Keratinocyte (primary cell): ENCODE measurements around the gene SHC3. TPM values are rescaled to one million over a fixed set of nuclear protein-coding genes. Genes with fewer than 3 reads are reported as not detected.

Experiments used
- DNase-seq: peaks from one replicate; pipeline ENCODE4 v3.0.0-alpha.2; 2011; ENCODE audit warnings: low read depth, missing footprints, low spot score
- FAIRE-seq: peaks from 2 replicates; lab custom pipeline; 2011; peaks lifted over from hg19 to GRCh38; lab: Jason Lieb, UNC
- H2AFZ ChIP-seq: 2 replicates; pipeline ENCODE4 v1.6.0; 2012; ENCODE audit warnings: low read length, control low read depth, inconsistent platforms; ENCODE audit not compliant: control insufficient read depth
- H3K27ac ChIP-seq: 2 replicates; pipeline ENCODE4 v1.5.1; 2011; ENCODE audit warnings: low read length; ENCODE audit not compliant: control insufficient read depth, insufficient read depth
- H3K27me3 ChIP-seq: 3 replicates; pipeline ENCODE4 v1.6.0; 2011; ENCODE audit warnings: low read length; ENCODE audit not compliant: control insufficient read depth, insufficient read depth; ENCODE audit errors: extremely low read depth
- H3K36me3 ChIP-seq, 2 experiments: 2 replicates in 1 of 2; 3 replicates in 1 of 2; pipeline ENCODE4 v1.5.1; 2011; ENCODE audit warnings: low read length in 2 of 2, mild to moderate bottlenecking in 1 of 2; ENCODE audit not compliant: control insufficient read depth in 2 of 2, insufficient read depth in 2 of 2; ENCODE audit errors: extremely low read depth in 1 of 2
- H3K4me1 ChIP-seq: 3 replicates; pipeline ENCODE4 v1.5.1; 2011; ENCODE audit warnings: low read length; ENCODE audit not compliant: control insufficient read depth, insufficient read depth; ENCODE audit errors: extremely low read depth
- H3K4me2 ChIP-seq: 3 replicates; pipeline ENCODE4 v1.6.0; 2011; ENCODE audit warnings: low read depth, low read length; ENCODE audit not compliant: control insufficient read depth, insufficient read depth; ENCODE audit errors: extremely low read depth
- H3K4me3 ChIP-seq, 3 experiments: fragments of 200-600 bp in 1 of 3; sonication (generic) in 1 of 3; 2 replicates in 2 of 3; 3 replicates in 1 of 3; pipeline ENCODE4 v1.5.1; 2011 to 2016; ENCODE audit warnings: low read length in 3 of 3, mild to moderate bottlenecking in 3 of 3, control low read depth in 2 of 3, inconsistent platforms in 1 of 3, low read depth in 1 of 3, mixed read lengths in 1 of 3, mixed run types in 1 of 3, moderate library complexity in 1 of 3; ENCODE audit not compliant: control insufficient read depth in 2 of 3, insufficient read depth in 2 of 3; ENCODE audit errors: extremely low read depth in 1 of 3
- H3K79me2 ChIP-seq: 2 replicates; pipeline ENCODE4 v1.6.0; 2012; ENCODE audit warnings: low read length; ENCODE audit not compliant: control insufficient read depth, insufficient read depth
- H3K9ac ChIP-seq: 3 replicates; pipeline ENCODE4 v1.6.0; 2011; ENCODE audit warnings: low read length; ENCODE audit not compliant: control insufficient read depth, insufficient read depth; ENCODE audit errors: extremely low read depth
- H3K9me1 ChIP-seq: 3 replicates; pipeline ENCODE4 v1.6.0; 2011; ENCODE audit warnings: low read length; ENCODE audit not compliant: control insufficient read depth, insufficient read depth; ENCODE audit errors: extremely low read depth
- H3K9me3 ChIP-seq: 2 replicates; pipeline ENCODE4 v1.5.1; 2012; ENCODE audit warnings: low read depth, low read length; ENCODE audit not compliant: control insufficient read depth
- H4K20me1 ChIP-seq: 3 replicates; pipeline ENCODE4 v1.6.0; 2011; ENCODE audit warnings: low read length; ENCODE audit not compliant: control insufficient read depth, insufficient read depth; ENCODE audit errors: extremely low read depth
- EZH2 ChIP-seq: IDR thresholded peaks from one replicate; pipeline ENCODE4 v1.6.1; 2012; ENCODE audit warnings: inconsistent platforms, mild to moderate bottlenecking, low read length, moderate library complexity
- dilution Hi-C: fragments of 300-500 bp; cut with MboI; formaldehyde crosslinking; loops from one replicate; pipeline ENCODE4 v1.7.0; 2020; ENCODE audit warnings: low sequenced_read_pairs; ENCODE audit not compliant: extremely low pct_ligation_motif_present
- polyA plus RNA-seq, 5 experiments: library from polyadenylated mRNA; depleted of rRNA in 3 of 5; stranded (reverse) in 3 of 5; stranded (forward) in 1 of 5; unstranded in 1 of 5; fragments of >200 nt; gene quantifications; 1 replicate in 1 of 5; 2 replicates in 3 of 5; 3 replicates in 1 of 5; pipeline versions ENCODE4 v1.2.1 to v1.2.3, GENCODE V29; 2011 to 2012; ENCODE audit warnings: missing spikeins in 2 of 5, low read depth in 1 of 5, low replicate concordance in 1 of 5
- TF ChIP-seq, protein P1 (sequence below), 3 experiments: IDR thresholded peaks in 1 of 3; conservative IDR thresholded peaks in 1 of 3; optimal IDR thresholded peaks in 1 of 3; 2 replicates in 2 of 3; 3 replicates in 1 of 3; pipeline versions ENCODE3 to v1.5.1; 2011; ENCODE audit warnings: low read length in 3 of 3, mild to moderate bottlenecking in 3 of 3, moderate library complexity in 2 of 3, control low read depth in 1 of 3, inconsistent platforms in 1 of 3; ENCODE audit not compliant: insufficient read depth in 2 of 3; ENCODE audit errors: extremely low read depth in 1 of 3

Gene SHC3
- polyA plus RNA-seq, 1 donor (not counting 4 experiments of a cell fraction or from before 2014, with no cell fraction given) = 0.03 TPM

DNA sequence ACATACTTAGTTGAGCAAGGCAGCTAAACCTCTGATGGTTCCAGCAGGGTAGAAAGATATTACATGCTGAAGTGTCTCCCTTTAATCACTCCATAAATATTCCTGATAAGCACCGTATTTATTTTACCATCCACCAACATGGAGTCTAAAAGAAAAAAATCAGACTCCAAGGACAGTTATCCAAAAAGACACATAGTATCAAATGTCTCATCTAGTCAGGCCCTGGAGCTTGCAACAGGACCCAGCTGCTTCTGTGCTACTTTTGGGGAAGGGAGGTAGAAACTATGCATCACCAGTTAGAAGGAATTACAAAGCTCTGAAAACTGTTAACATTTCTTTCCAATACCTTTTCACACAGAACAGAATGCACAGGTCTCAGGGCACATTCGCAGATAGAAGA lies 99.2 kb downstream of the SHC3 start:
- Histone ChIP-seq H3K36me3 (no peaks in the 10 kb centered on the region), H3K9me1 (no peaks in the 10 kb centered on the region), H3K27me3 (no peaks in the 10 kb centered on the region), H3K4me3 (no peak overlapping the region), H2AFZ (no peak overlapping the region), H4K20me1 (no peaks in the 10 kb centered on the region), H3K4me1 (no peaks in the 10 kb centered on the region), H3K27ac (no peak overlapping the region), H3K9ac (no peak overlapping the region), H3K9me3 (no peaks in the 10 kb centered on the region), H3K4me2 (no peak overlapping the region), H3K79me2 (no peaks in the 10 kb centered on the region)
- FAIRE-seq = no peak
- dilution Hi-C loops = no loop called here
- TF ChIP-seq, protein P1, sequence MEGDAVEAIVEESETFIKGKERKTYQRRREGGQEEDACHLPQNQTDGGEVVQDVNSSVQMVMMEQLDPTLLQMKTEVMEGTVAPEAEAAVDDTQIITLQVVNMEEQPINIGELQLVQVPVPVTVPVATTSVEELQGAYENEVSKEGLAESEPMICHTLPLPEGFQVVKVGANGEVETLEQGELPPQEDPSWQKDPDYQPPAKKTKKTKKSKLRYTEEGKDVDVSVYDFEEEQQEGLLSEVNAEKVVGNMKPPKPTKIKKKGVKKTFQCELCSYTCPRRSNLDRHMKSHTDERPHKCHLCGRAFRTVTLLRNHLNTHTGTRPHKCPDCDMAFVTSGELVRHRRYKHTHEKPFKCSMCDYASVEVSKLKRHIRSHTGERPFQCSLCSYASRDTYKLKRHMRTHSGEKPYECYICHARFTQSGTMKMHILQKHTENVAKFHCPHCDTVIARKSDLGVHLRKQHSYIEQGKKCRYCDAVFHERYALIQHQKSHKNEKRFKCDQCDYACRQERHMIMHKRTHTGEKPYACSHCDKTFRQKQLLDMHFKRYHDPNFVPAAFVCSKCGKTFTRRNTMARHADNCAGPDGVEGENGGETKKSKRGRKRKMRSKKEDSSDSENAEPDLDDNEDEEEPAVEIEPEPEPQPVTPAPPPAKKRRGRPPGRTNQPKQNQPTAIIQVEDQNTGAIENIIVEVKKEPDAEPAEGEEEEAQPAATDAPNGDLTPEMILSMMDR (optimal IDR thresholded peaks at IDR 0.05 in 1 of 3, IDR thresholded peaks at IDR 0.05 in 1 of 3, conservative IDR thresholded peaks at IDR 0.05 in 1 of 3; ENCODE audit: extremely low read depth in 1 of 3, insufficient read depth in 2 of 3, low read length in 3 of 3) = no peak
- TF ChIP-seq EZH2 = no peak
- no peak for DNase-seq

DNA sequence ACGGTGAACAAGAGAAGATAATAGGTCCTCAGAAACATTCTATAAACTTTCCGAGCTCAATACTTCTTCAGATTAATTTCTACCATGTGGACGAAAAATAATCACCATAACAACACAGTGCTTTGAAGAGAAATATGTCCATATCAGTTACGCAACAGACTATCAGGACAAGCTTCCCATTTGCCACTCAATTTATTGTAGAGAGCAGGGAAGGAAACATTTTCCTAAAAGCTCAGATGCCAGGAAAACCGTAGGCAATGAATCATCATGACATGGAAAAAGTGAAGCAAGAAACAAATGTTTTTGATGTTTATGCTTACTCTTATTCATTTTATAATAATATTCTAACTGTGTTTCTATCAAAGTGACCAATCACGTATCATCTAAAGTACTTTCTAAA lies 99.8 kb downstream of the SHC3 start:
- dilution Hi-C loops = no loop called here
- FAIRE-seq (no peak), DNase-seq (no peak)

More for the DNA sequence above, 99.8 kb downstream of the SHC3 start:
- Histone ChIP-seq H2AFZ (no peak overlapping the region), H3K36me3 (no peaks in the 10 kb centered on the region), H3K27ac (no peak overlapping the region), H3K4me3 (no peak overlapping the region), H3K4me1 (no peaks in the 10 kb centered on the region), H4K20me1 (no peaks in the 10 kb centered on the region), H3K27me3 (no peaks in the 10 kb centered on the region), H3K9ac (no peak overlapping the region), H3K79me2 (no peaks in the 10 kb centered on the region), H3K4me2 (no peak overlapping the region), H3K9me1 (no peaks in the 10 kb centered on the region), H3K9me3 (no peaks in the 10 kb centered on the region)
- TF ChIP-seq EZH2 = no peak
- TF ChIP-seq, protein P1 (optimal IDR thresholded peaks at IDR 0.05 in 1 of 3, IDR thresholded peaks at IDR 0.05 in 1 of 3, conservative IDR thresholded peaks at IDR 0.05 in 1 of 3; ENCODE audit: extremely low read depth in 1 of 3, insufficient read depth in 2 of 3, low read length in 3 of 3) = no peak
